ENCODE data around the gene THSD7A. TPM values are rescaled to one million over a fixed set of nuclear protein-coding genes. Genes with fewer than 3 reads are reported as not detected.

Gene THSD7A
- total and polyA plus RNA-seq, 2 of the 13 experiments (the other 11 are each of a cell fraction or from before 2014, with no cell fraction given), result 0.01 to 0.07 TPM

- Histone ChIP-seq H3K27me3 (ENCODE audit: control insufficient read depth in 1 of 2, insufficient read depth in 2 of 2, low read length in 2 of 2) (no peaks in the 10 kb centered on the region), H3K4me1 (ENCODE audit: insufficient read depth, low read length) (no peaks in the 10 kb centered on the region), H3K27ac (ENCODE audit: extremely low read length, insufficient read depth, low read length) (no peak overlapping the region), H3K79me2 (ENCODE audit: insufficient read depth, low read length) (no peaks in the 10 kb centered on the region), H3K4me3 (replicated peaks in 1 of 3; ENCODE audit: insufficient read depth in 1 of 3, low read depth in 2 of 3, low read length in 3 of 3) (no peak overlapping the region), H3K9me3 (ENCODE audit: low read length) (no peaks in the 10 kb centered on the region), H3K4me2 (ENCODE audit: low read depth, low read length) (no peak overlapping the region), H4K20me1 (ENCODE audit: insufficient read depth, low read length) (no peaks in the 10 kb centered on the region), H3K9ac (ENCODE audit: insufficient read depth, low read depth, low read length) (no peak overlapping the region), H3K36me3 (replicated peaks in 1 of 2; ENCODE audit: control insufficient read depth in 1 of 2, insufficient read depth in 2 of 2, low read length in 2 of 2) (no peaks in the 10 kb centered on the region), H2AFZ (ENCODE audit: low read length) (no peak overlapping the region)
- ATAC-seq (no peak), FAIRE-seq (no peak), DNase-seq (ENCODE audit: low spot score) (no peak)
- BruUV-seq (replicated peaks), result no TSS peak
- in situ Hi-C loops (cut with HindIII; ENCODE audit: extremely low pct_ligation_motif_present, low pct_unique_long_range_greater_than_20kb) (loop anchor here (25.0 kb wide), 1 partner anchor 646 kb away; no protein-coding TSS in a partner anchor), intact Hi-C loops (cut with micrococcal nuclease; ENCODE audit: unreplicated experiment) (no loop called here)
- CTCF ChIA-PET (ENCODE audit: low intra/inter-chr PET ratio, low total read pairs), result no interaction called here
- POLR2A ChIA-PET, result no interaction called here
- no peak for TF ChIP-seq ZNF7 (CRISPR knock-in tag; IDR thresholded peaks at IDR 0.05)
- TF ChIP-seq ZNF605 (CRISPR knock-in tag; IDR thresholded peaks at IDR 0.05), result no peak
- TF ChIP-seq KLF6 (CRISPR knock-in tag; IDR thresholded peaks at IDR 0.05), result no peak
- TF ChIP-seq ZNF503 (CRISPR knock-in tag; IDR thresholded peaks at IDR 0.05), result no peak
- TF ChIP-seq RFX5 (IDR thresholded peaks at IDR 0.05; ENCODE audit: low read depth, low read length), result no peak
- no peak for TF ChIP-seq ZNF670 (CRISPR knock-in tag; IDR thresholded peaks at IDR 0.05; ENCODE audit: borderline replicate concordance)
- TF ChIP-seq ZNF407 (CRISPR knock-in tag; IDR thresholded peaks at IDR 0.05; ENCODE audit: not compliant biosample characterization), result no peak
- no peak for TF ChIP-seq CHCHD3 (CRISPR knock-in tag; IDR thresholded peaks at IDR 0.05)
- no peak for TF ChIP-seq ZNF224 (CRISPR knock-in tag; IDR thresholded peaks at IDR 0.05)
- no peak for TF ChIP-seq NCOA2 (CRISPR knock-in tag; IDR thresholded peaks at IDR 0.05)
- TF ChIP-seq GATAD2A (CRISPR knock-in tag; IDR thresholded peaks at IDR 0.05), result no peak
Measured at GRCh38 chr7:11841657-11842056, 9.7 kb upstream of the THSD7A start.
